ENCODE results near the gene WDR46.

The WDR46 gene, protein sequence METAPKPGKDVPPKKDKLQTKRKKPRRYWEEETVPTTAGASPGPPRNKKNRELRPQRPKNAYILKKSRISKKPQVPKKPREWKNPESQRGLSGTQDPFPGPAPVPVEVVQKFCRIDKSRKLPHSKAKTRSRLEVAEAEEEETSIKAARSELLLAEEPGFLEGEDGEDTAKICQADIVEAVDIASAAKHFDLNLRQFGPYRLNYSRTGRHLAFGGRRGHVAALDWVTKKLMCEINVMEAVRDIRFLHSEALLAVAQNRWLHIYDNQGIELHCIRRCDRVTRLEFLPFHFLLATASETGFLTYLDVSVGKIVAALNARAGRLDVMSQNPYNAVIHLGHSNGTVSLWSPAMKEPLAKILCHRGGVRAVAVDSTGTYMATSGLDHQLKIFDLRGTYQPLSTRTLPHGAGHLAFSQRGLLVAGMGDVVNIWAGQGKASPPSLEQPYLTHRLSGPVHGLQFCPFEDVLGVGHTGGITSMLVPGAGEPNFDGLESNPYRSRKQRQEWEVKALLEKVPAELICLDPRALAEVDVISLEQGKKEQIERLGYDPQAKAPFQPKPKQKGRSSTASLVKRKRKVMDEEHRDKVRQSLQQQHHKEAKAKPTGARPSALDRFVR

DNA sequence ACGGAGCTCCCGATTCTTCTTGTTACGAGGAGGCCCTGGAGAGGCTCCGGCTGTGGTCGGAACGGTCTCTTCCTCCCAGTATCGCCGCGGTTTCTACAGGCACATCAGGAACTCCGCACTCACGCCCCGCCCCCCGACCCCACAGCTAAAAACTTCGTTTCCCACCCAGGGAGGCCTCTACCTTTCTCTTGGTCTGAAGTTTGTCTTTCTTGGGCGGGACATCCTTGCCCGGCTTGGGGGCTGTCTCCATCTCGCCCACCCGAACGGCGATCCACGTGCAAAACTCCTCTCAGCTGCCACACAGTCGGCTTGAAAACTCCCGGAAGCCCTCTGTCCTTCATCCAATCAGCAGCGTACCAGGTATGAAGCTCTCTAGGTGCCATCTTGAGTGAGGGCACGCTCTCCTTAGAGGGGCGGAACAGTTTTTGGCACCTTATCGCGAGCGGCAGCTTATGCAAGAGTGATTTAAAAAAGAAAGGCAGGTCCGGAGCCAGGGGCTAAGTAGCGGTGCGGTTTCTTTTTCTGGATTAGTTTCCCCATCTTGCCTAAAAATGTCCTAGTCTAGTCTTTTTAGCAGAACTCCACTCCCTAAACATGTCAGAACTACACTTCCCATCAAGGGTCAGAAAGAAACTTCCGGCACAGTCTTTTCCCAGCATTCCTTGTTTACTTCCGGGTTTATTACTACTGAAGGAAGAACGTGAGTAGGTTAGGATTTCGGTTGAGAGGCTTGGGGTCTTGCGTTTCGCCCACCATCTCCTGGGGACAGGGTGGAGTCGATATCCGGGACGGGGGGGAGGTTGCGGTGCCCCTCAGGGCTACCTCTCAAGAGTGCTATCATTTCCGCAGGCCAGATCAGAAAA is at the start of gene WDR46, which contains the start of gene PFDN6:
Gene WDR46, minus strand, starts transcription at position 319 of the 863 bp plus-strand sequence. Its CDS starts 69 bp downstream, at position 250.
Gene PFDN6, plus strand, starts transcription at position 681 of the 863 bp plus-strand sequence. CDS start 256 bp downstream, outside the sequence.
- peak; percentile 68 to 75 for DNase-seq (ENCODE audit: low read depth in 2 of 2)

DNA sequence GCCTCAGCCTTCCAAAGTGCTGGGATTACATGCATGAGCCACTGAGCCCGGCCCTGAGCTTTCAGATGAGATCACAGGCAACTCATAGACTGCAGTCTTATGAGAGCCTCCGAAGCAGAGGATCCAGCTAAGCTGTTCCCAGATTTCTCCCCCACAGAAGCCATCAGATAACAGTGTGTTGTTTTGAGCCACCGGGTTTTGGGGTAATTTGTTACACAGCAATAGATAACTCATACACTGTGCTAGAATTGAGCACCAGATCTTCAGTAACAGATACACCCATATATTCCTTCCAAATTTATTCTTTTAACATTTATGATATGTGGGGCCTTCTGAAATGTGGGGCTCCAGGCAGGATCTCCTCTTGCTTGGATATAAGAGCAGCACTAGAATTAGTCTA is 47.5 kb upstream of the WDR46 start:
- DNase-seq (ENCODE audit: low read depth in 2 of 2), result no peak

DNA sequence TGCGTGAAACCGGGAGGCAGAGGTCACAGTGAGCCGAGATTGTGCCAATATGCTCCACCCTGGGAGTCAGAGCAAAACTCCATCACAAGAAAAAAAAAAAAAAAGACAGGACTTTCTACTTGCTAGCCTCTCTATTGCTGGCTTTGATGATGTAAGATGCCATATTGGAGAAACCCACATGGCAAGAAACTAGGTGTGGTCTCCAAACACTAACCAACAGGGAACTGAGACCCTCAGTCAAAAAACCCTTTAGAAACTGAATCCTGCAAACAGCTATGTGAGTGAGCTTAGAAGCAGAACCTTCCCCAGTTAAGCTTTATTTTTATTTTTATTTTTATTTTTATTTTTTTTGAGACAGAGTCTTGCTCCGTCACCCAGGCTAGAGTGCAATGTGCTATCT is 46.9 kb upstream of the WDR46 start:
- no peak for DNase-seq (ENCODE audit: low read depth in 2 of 2)

DNA sequence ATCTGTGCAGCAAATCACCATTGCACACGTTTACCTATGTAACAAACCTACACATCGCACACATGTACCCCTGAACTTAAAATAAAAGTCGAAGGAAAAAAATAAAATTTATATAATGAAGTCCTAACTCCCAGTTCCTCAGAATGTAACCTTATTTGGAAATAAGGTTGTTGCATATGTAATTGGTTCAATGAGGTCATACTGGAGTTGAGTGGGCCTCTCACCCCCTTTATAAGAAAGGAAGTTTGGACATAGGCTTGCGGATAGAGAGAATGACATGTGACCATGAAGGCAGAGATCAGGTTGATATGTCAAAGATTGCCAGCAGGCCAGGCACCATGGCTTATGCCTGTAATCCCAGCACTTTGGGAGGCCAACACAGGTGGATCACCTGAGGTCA is 44.6 kb upstream of the WDR46 start:
- no peak for DNase-seq (ENCODE audit: low read depth in 2 of 2)

DNA sequence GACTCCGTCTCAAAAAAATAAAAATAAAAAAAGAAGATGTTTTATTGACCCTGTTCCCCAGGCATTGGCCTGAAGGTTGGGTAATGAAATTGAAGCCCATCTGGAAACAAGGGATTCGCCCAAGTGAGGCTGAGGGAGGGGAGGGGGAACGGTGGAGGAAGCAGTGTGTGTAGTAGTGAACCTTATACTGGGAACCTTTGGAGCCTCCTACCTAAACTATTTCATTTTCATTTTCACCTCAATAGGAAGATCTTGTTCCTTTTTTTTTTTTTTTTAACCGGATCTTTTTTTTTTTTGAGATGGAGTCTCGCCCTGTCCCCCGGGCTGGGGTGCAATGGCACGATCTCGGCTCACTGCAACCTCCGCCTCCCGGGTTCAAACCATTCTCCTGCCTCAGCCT is 41.7 kb upstream of the WDR46 start:
- no peak for DNase-seq (ENCODE audit: low read depth in 2 of 2)

DNA sequence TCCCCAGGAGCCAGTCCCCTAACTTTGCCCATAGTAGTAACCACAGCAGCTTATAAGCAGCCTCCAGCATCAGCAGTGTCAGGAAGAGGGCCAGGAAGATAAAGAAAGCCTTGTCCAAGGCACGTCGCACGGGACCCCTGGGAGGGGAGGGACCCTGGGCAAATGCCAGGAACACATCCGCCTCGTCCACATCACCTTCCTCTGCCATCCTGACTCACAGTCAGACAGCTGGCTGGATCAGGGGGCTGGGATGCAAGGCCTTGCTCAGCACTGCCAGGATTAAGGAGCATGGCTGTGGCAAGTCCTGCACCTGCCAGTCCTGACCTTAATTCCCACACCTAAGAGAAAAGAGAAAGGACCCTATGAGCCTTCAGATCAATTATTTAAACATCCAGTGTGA is 40.0 kb upstream of the WDR46 start:
- no peak for DNase-seq (ENCODE audit: low read depth in 2 of 2)

DNA sequence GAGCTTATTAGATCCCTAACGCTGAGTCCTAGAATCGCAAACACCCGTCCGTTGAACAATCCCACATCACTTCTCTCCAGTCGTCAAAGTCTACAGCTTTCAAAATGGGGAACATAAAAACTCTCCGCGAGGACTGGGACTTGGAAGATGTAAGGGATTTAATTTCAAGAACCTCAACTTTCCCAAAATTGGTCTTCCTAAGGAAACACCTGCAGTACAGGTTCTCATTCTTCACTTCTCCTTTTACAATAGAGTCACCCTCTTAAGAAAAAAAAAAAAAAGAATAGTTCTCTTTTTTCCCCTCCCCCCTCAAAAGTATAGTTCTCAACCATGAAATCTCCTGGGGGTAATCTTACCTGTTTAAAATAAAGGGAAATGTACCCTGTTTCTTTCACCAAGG is 35.1 kb upstream of the WDR46 start:
- no peak for DNase-seq (ENCODE audit: low read depth in 2 of 2)

DNA sequence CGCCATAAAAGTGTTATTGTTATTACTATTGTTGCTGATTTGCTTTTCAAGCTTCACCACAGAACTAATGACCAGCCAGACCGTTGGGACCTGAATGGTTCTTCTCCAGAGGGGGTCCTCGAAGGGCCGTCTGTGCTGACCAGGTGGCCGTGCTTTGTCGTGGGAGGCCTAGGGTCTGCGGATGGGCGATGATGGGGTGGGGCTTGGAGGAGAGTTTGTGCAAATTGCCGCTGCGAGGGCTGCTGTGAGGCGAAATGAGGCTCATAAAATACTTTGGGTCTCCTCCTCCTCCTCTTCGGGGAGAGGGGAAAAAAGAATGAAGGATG is 34.5 kb upstream of the WDR46 start:
- no peak for DNase-seq (ENCODE audit: low read depth in 2 of 2)

DNA sequence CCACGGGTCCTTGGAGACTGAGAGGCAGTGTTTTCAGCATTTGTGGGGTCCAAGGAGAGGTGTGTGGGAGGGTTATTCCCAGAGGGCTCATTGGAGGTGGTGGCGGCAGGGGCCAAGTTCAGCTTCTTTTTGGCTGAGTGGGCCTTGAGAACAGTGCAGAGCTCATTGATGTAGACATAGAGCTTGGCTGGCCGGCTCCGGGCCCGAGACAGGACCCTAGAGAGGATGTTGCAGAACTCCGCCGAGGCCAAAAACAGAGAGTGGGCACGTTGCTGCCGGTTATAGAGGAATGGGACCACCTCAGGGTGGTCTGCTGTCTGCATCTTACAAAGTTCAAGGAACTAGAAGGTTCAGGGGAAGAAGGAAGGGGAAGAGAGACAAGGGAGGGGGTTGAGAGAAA is 32.2 kb upstream of the WDR46 start:
- DNase-seq (ENCODE audit: low read depth in 2 of 2), result no peak

DNA sequence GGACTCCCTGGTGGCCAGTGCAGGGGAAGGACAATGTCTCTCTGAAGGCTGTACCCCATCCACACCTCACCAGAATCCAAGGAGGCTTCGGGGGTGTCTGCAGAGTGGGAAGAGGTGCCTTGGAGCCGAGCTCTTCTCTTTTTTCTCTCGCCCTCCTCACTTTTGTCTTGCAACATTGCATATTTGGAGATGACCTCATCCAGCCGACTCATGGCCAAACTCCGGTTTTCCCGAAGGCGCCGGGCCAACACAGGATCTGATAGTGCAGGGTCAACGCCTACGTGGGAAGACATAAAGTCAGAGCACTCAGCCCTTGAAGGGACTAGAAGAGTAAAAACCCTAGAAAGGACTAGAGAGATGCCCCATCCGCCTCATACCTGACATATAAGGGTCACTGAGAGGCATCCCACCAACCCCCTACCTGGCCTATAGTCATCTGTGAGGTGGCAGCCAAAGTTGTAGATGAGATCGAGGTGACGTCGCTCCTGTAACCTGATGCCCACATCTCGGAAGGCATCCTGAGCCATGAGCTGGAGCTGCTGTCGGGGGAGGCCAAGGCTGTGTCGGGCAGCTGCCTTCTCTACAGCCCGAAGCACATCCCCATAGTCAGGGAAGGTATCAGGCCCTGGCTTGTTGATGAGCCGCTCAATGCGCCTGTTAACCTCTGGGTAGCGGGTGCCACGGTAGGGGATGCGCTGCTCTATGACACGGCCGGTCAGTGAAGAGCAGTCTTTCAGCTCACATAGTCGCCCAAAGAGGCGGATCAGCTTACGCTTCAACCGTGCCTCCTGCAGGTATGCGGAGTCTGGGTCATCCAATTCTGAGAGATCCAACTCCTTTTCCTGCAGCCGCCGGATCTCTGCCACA is 31.5 kb upstream of the WDR46 start:
- DNase-seq (ENCODE audit: low read depth in 2 of 2), result no peak

DNA sequence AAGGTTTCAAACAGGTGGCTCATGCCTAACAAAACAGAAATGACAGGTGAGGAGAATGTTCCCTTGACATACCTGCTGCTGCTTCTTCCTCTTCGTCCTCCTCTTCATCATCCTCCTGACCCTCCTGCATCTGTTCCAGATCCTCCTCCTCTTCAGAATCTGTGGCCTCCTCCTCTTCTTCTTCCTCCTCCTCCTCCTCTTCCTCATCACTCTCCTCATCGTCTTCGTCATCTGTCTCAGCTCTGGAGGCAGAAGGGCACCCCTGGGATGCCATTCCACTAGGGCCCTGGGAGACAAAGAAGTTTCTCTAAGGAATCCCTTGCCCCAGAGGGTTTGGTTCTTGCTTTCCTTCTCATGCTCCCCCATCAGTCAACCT is 30.9 kb upstream of the WDR46 start:
- no peak for DNase-seq (ENCODE audit: low read depth in 2 of 2)

DNA sequence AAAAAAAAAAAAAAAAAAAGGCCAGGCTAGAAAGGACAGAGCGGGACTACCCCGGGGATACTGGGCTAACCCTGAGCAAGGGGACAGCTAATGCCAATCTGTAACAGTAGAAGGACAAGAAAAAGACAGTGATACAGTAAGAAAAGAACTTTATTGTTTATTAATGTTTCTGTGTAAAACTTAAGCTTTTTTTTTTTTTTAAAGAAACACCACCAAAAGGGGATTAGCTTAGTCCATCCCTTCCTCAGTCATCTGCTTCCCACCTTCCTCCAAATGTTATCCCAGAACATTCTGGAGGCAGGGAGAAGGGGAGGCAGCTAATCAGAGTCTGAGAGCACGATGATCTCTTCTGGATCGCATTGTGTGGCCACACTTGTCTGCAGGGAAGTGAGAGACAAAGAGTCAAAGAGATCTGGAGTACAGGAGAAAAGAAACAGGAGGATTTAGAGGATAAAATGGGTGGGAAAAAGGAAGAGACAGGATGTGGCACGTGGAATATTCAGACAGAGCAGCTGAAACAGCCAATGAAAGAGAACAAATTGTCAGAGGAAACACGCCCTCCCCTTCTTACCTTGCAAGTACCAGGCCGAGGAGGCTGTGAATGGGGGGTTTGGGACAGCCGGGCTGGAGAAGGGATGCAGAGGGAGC is 29.5 kb upstream of the WDR46 start:
- no peak for DNase-seq (ENCODE audit: low read depth in 2 of 2)

DNA sequence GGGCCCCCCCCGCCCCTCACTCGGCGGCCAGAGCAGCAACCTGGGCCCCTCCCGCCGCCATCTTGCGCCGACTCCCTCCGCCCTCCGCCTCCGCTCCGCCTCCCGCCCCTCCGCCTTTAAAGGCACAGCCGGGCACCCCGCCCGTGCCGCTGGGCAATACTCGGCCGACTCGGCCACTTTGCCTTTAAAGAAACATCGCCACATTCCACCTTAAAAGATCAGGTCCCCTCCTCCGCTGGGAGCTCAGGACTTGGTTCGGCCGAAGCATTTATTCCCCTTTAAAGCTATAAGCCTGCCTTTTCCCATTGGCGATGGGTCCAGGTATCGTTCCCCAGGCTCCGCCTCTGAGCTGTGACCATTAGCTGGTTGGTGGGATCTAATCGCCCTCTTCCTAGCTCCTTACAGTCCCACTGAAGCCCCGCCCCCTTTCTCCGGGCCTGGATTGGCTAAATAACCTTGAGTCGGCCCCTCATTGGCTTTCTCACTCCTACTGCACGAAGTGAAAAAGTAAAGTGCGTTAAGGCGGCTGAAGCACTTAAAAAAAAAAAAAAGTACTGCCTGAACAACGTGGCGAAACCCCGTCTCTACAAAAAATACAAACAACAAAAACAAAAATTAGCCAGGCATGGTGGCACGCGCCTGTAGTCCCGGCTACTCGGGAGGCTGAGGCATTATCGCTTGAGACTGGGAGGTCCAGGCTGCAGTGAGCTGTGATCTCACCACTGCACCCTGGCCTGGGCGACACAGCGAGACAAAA is 28.8 kb upstream of the WDR46 start, which contains the start of gene ZBTB22:
Gene ZBTB22, minus strand, starts transcription at position 76 of the 757 bp plus-strand sequence. CDS start 828 bp downstream, outside the sequence.
- DNase-seq (ENCODE audit: low read depth in 2 of 2), result peak; percentile 91

DNA sequence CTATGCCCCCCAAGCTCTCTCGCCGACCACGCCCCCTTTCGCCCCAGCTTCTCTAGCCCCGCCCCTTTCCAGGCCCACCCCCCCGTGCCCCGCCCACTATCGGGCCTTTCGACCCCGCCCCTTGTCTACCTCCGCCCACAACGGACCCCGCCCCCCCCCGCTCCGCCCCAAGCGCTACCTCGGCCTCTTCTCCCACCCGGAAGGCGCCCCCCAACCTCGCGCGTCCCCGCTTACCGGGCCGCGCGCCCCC is 28.3 kb upstream of the WDR46 start:
- DNase-seq (ENCODE audit: low read depth in 2 of 2), result no peak

DNA sequence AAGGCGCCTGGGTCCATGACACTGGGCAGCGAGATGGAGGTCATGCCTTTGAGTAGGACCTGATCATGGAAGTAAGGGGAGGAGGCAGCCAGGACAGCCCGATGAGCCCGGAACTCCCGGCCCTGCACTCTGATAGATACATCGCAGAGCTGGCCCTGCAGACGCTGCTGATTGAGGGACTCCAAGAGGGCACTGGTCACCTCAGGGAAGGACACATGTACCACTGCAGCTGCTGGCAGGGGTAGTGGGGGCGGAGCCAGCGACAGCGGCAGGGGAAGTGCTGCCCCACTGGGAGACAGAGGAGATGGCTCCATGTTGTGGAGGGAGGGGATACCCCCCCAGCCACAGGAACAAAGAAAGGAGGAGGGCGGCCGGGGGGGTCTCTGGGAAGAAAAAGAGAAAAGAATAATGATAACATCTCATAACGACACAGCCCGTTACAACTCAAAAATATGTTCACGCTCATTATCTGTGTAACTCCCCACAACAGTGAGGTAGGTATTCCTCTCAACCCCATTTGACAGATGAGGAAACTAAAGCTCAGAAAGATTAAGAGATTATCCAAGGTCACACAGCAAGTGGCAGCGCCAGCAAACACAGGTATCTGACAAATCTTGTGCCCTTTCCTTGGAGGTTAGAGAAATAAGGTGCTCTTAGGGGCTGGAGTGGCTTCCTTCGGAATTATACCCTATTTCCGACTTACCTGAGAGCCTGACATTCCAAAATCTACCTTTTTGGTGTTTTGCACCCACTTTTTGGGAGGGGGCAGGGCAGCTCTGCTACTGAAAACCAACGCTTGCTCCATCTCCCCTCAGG is 27.8 kb upstream of the WDR46 start:
- DNase-seq (ENCODE audit: low read depth in 2 of 2), result no peak

DNA sequence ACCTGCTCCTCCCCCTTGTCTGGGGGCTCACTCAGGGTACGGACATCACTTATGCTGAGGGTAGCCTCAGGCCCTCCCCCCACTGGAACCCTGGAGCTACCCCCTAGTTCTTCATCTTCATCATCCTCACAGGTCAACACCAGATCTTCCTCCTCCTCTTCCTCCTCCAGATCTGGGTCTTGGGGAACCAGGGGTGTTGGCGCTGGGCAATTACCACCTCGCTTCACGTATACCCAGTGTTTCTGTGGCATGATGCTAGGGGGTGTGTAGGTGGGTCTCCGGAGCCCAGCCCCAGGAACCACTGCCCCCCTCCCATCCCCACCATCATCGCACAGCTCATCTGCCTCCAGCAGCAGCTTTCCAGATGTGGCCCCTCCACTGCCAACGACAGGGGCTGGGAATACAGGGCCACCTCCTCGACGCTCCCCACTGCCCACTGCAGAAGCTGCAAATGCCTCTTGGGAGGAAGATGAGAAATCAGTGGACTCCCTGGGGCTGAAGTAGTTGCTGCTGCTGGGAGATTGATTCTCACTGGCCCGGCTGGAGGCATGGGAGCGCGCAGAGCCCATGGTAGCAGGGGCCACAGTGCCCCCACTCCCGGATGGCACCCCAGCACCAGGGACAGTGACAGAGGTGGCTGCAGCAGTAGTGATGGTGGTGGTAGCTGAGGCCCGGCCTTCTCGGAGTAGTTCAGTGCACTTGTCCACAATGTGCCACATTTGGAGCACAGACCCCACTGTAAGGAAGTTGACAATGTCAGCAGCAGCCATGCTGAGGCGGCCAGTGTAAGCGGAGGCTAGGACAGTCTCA is 27.0 kb upstream of the WDR46 start:
- no peak for DNase-seq (ENCODE audit: low read depth in 2 of 2)

DNA sequence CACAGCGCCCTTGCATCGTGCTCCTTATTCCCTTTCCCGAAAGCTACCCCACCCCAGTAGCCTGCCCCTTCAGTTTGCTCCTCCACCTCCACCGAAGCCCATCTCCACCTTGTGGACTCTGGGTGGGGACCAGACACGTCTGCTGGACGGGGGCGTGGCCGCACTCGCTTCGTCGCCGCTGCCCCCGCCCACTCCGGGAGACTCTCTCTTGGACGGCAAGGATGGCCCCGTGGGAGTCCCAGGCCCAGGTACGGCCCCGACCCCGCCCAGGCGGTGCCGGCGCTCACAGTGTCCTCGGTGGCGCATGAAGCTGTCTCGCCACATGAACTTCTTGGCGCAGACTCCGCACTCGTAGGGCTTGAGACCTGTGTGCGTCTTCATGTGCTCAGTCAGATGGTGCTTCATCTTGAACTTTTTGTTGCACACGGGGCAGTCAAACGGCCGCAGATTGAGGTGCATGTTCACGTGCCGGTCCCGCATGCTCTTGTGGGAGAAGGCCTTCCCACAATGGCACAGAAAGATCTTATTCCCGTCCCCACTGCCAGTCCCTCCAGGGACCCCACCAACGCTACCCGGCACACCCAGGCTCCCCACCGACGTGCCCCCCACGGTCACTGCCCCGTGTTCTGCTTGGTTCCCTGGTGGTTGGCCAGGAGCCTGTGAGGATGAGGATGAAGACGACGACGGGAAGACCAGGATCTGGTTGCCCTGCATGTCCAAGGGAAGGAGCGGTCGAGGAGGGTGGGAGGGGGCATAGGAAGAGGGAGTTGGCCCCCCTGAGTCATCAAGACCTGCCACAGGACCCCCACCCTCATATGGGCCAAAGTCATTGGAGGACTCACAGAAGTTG is 26.1 kb upstream of the WDR46 start:
- DNase-seq (ENCODE audit: low read depth in 2 of 2), result no peak

DNA sequence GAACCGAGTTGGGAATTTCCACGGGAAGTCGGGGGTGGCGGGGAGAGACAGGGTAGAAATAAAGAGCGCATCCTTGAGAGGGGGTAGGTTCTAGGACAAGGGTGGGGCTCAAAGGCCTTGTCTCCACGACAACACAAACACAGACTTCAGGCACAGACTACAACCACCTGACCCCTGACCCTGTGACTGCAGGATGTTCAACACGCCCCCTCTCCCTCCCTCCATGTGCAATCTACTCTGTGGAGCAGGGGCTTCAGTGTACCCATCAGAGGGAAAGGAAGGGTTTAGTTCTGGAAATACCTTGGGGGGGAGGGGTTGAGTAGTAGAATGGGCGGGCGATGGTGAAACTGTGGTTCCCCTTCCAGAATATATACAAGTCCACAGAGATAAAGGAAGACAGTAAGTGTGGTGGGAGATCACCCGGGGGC is 25.5 kb upstream of the WDR46 start:
- DNase-seq (ENCODE audit: low read depth in 2 of 2), result peak; percentile 43 to 53
